Activated B cell treated with CpG ODN at 0.5 μM for 24 hours (primary cell): Measurements from ENCODE around the gene ARHGAP23. TPM values are rescaled to one million over a fixed set of nuclear protein-coding genes. Genes with fewer than 3 reads are reported as not detected.
"Not testable (repeated sequence)": the region's sequence is repeated elsewhere in the genome, so short reads cannot be mapped to it uniquely, and the experiment has no call there.

Experiments
- ATAC-seq: fragments of 200-7000 bp; cut with Tn5 transposase; one replicate; pipeline ENCODE4 v1.10.0; 2021; ENCODE audit warnings: low read depth, mild to moderate bottlenecking, moderate library complexity
- CTCF ChIA-PET: fragments of 350-600 bp; sonication (Branson Sonifier 250); formaldehyde crosslinking; loops from one replicate; lab custom pipeline; 2021; ENCODE audit warnings: antibody characterized with exemption; lab: Charles Lee
- POLR2A ChIA-PET: fragments of 350-600 bp; sonication (Branson Sonifier 250); formaldehyde crosslinking; loops from one replicate; lab custom pipeline; 2021; ENCODE audit warnings: antibody characterized with exemption; lab: Charles Lee
- DNase-seq: peaks from one replicate; pipeline ENCODE4 v3.0.0; 2022
- H3K27ac Mint-ChIP-seq: one replicate; pipeline ENCODE4 v1.8.0; 2020; ENCODE audit warnings: mixed read lengths
- H3K27me3 Mint-ChIP-seq: one replicate; pipeline ENCODE4 v1.8.0; 2021; ENCODE audit warnings: mixed read lengths
- H3K36me3 Mint-ChIP-seq: one replicate; pipeline ENCODE4 v1.8.0; 2021; ENCODE audit warnings: low read depth, mixed read lengths
- H3K4me1 Mint-ChIP-seq: one replicate; pipeline ENCODE4 v1.8.0; 2021; ENCODE audit warnings: mixed read lengths
- H3K4me3 Mint-ChIP-seq: one replicate; pipeline ENCODE4 v1.8.0; 2020; ENCODE audit warnings: mild to moderate bottlenecking, mixed read lengths
- H3K9me3 Mint-ChIP-seq: one replicate; pipeline ENCODE4 v1.8.0; 2020; ENCODE audit warnings: mixed read lengths
- intact Hi-C: fragments of 100-400 bp; cut with micrococcal nuclease; formaldehyde crosslinking; loops from one replicate; pipeline ENCODE4 v1.15.1; 2024
- total RNA-seq: library from RNA; stranded (reverse); gene quantifications from 2 replicates; pipeline ENCODE4 v1.2.3, GENCODE V29; 2022
- TF ChIP-seq, protein P1 (sequence below): fragments of 200-600 bp; IDR thresholded peaks from one replicate; pipeline ENCODE4 v1.8.0; 2022; ENCODE audit warnings: antibody characterized with exemption, mild to moderate bottlenecking

Gene ARHGAP23
- total RNA-seq, 1 donor from 2014 or later, result 1.3 TPM

DNA sequence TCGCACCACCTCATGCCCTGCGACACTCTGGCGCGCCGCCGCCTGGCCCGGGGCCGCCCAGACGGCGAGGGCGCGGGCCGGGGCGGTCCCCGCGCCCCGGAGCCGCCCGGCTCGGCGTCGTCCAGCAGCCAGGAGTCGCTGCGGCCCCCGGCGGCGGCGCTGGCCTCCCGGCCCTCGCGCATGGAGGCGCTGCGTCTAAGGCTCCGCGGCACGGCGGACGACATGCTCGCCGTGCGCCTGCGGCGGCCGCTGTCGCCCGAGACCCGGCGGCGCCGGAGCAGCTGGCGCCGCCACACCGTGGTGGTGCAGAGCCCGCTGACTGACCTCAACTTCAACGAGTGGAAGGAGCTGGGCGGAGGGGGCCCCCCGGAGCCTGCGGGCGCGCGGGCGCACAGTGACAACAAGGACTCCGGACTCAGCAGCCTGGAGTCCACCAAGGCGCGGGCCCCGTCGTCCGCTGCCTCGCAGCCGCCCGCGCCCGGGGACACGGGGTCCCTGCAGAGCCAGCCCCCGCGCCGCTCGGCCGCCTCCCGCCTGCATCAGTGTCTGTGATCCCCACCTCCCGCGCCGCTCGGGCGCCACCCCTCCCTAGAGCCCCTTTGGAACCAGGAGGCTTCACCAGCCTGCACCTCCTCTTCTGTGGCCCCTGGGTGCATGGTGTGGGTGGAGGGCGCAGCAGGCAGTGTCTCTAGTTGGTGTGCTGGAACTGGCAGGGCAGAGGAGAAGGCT lies 82.3 kb downstream of the ARHGAP23 start:
- Mint-ChIP-seq H3K9me3 (no peaks in the 10 kb centered on the region), H3K36me3 (no peaks in the 10 kb centered on the region), H3K27me3 (peaks cover 42% of the 10 kb centered on the region), H3K27ac (no peak overlapping the region), H3K4me1 (peaks cover 7% of the 10 kb centered on the region), H3K4me3 (peak overlapping the region; percentile 11)
- TF ChIP-seq, protein P1, sequence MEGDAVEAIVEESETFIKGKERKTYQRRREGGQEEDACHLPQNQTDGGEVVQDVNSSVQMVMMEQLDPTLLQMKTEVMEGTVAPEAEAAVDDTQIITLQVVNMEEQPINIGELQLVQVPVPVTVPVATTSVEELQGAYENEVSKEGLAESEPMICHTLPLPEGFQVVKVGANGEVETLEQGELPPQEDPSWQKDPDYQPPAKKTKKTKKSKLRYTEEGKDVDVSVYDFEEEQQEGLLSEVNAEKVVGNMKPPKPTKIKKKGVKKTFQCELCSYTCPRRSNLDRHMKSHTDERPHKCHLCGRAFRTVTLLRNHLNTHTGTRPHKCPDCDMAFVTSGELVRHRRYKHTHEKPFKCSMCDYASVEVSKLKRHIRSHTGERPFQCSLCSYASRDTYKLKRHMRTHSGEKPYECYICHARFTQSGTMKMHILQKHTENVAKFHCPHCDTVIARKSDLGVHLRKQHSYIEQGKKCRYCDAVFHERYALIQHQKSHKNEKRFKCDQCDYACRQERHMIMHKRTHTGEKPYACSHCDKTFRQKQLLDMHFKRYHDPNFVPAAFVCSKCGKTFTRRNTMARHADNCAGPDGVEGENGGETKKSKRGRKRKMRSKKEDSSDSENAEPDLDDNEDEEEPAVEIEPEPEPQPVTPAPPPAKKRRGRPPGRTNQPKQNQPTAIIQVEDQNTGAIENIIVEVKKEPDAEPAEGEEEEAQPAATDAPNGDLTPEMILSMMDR, result no peak
- DNase-seq, result no peak
- no peak for ATAC-seq
- ChIA-PET POLR2A (no interaction called here), CTCF (no interaction called here)
- intact Hi-C loops, result no loop called here

DNA sequence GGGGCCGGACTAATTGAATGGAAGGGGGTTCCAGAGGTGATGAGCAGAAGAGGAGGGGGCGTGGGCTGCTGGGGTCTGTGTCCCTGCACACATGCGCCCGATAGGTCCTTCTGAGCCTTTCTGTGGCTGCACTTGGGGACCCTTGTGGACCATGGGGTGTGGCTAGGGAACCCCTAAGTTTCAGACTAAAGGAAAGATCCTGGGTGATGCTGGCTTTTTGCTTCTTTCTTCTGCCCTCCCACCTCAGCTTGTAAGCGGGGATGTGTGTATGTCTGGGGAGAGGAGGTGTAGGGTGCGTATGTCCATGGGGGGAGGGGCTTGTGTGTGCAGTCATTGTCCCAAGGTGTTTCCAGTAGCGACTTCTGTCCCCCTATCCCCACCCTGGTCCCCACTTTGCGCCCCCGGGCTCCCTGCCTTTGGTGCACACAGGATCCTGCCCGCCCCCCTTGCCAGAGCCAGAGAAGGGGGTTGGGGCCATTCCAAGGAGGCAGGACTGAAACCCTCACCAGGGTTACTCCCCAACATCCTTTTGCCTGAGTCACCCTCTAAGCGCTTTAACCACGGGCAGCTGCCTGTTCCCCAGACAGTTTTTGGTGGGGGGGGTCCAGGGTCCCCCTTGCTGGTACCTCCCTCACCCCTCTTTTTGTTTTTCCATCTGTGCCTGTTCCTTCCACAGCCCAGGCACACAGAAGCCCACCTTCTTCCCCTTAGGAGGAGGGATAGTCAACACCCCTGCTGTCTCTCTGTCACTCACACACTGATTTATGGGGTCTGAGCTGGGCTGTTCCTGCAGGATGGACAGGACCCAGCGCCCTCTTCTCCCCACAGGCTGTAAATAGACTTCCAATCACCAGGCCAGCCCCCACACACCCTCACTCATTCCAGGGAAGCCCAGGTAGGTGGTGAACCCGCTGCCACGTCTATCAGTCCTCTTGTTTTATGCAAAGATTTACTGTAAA lies 83.2 kb downstream of the ARHGAP23 start:
- peaks cover 42% of the 10 kb centered on the region for H3K27me3 Mint-ChIP-seq
- H3K9me3 Mint-ChIP-seq, result no peaks in the 10 kb centered on the region
- no peak overlapping the region for H3K27ac Mint-ChIP-seq
- ChIA-PET POLR2A (no interaction called here), CTCF (no interaction called here)
- no peaks in the 10 kb centered on the region for H3K36me3 Mint-ChIP-seq
- TF ChIP-seq, protein P1, result no peak
- intact Hi-C loops, result no loop called here
- H3K4me3 Mint-ChIP-seq, result peak overlapping the region; percentile 11
- peaks cover 7% of the 10 kb centered on the region for H3K4me1 Mint-ChIP-seq
- ATAC-seq, result no peak
- no peak for DNase-seq

DNA sequence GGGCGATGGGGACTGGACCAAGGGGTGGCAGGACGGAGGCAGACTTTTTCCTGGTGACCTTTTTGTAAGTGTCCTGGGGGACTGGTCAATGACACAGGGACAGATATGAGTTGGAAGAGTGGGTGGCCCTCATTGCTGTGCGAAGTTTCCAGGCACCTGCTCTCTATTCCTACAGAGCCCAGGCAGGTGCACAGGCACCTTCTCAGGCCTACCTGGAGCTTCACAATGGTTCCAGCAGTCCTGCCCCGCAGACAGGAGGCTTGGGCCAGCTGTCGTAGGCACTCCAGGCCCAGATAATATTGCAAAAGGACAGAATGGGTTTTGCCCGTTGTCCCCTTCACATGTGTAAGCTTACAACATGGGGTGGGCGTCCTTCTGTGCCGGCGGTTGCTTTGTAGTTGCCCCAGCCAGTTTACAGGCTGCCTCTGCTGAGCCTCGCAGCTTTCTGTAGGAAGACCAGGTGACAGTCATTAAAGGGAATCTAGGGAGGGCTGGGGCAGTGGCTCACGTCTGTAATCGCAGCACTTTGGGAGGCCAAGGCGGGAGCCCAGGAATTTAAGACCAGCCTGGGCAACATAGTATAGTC lies 84.3 kb downstream of the ARHGAP23 start:
- ATAC-seq, result no peak

DNA sequence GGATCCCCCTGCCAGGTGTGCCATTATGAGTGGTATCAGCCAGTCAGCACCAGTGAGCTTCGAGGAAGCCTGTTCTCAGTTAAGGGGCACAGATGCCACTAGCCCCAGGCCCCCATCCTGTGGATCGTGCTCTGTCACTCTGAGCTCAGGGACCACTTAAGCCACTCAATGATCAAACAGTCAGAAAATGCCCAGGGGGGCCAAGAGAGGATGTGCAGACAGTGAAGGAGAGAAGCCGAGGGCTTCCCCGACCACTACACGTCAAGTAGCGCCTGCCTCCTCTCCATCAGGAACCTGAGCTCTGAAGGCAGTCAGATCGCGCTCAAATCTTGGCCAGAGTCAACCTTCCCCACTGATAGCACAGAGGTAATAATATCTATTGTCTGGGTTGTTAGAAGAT lies 98.3 kb downstream of the ARHGAP23 start:
- ATAC-seq, H3K27ac Mint-ChIP-seq, CTCF ChIA-PET, intact Hi-C loops, H3K4me1 Mint-ChIP-seq, H3K36me3 Mint-ChIP-seq, POLR2A ChIA-PET, H3K9me3 Mint-ChIP-seq, DNase-seq, H3K4me3 Mint-ChIP-seq: not testable (repeated sequence)
- peaks cover 20% of the 10 kb centered on the region for H3K27me3 Mint-ChIP-seq

More for the DNA sequence above, 84.3 kb downstream of the ARHGAP23 start:
- Mint-ChIP-seq H3K4me1 (peaks cover 7% of the 10 kb centered on the region), H3K36me3 (no peaks in the 10 kb centered on the region), H3K27ac (no peak overlapping the region), H3K4me3 (no peak overlapping the region), H3K27me3 (peaks cover 39% of the 10 kb centered on the region), H3K9me3 (no peaks in the 10 kb centered on the region)
- DNase-seq, result no peak
- ChIA-PET POLR2A (no interaction called here), CTCF (no interaction called here)
- TF ChIP-seq, protein P1, result no peak
- intact Hi-C loops, result no loop called here

DNA sequence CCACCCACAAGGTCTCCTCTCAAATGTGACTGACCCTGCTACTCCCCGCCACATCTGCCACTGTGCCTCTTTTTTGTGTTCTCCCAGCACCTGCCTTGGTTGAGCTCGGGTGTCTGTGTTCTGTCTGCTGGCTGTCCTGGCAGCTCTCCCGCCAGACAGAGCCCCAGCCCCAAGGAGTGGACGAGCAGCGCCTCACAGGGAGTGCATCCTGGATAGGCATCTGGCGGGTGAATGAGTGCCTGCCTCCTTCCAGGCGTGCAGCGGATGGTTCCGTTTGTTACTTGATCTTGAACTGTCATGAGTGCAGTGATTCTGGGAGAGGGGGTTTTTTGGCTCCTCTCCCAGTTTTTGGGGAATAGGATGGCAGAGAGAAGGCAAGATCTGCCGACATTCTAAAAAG lies 99.9 kb downstream of the ARHGAP23 start:
- H3K4me3 Mint-ChIP-seq, DNase-seq, POLR2A ChIA-PET, intact Hi-C loops, CTCF ChIA-PET, H3K36me3 Mint-ChIP-seq, H3K9me3 Mint-ChIP-seq, H3K4me1 Mint-ChIP-seq, ATAC-seq, H3K27ac Mint-ChIP-seq: not testable (repeated sequence)
- peaks cover 25% of the 10 kb centered on the region for H3K27me3 Mint-ChIP-seq

DNA sequence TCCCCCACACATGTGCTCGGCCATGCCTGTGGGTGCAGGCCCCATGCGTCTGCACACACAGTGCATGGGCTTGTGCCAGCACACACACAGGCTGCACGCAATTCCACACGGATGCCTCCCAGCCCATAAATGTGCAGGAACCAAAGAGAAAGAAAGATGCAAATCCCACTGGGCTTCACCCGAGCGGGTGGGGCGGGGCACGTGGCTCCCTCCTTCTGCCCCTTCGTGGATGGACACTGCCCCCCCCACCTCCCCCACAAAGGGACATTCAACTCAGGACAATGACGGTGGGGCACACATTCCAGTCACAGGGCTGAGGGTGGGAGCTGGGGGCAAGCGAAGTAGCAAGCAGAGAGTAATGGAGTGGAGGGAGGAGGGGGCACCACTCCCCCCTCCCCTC lies 102.6 kb downstream of the ARHGAP23 start:
- H3K4me1 Mint-ChIP-seq, H3K9me3 Mint-ChIP-seq, intact Hi-C loops, POLR2A ChIA-PET, H3K27ac Mint-ChIP-seq, H3K4me3 Mint-ChIP-seq, H3K36me3 Mint-ChIP-seq, CTCF ChIA-PET, ATAC-seq, DNase-seq: not testable (repeated sequence)
- peaks cover 33% of the 10 kb centered on the region for H3K27me3 Mint-ChIP-seq

DNA sequence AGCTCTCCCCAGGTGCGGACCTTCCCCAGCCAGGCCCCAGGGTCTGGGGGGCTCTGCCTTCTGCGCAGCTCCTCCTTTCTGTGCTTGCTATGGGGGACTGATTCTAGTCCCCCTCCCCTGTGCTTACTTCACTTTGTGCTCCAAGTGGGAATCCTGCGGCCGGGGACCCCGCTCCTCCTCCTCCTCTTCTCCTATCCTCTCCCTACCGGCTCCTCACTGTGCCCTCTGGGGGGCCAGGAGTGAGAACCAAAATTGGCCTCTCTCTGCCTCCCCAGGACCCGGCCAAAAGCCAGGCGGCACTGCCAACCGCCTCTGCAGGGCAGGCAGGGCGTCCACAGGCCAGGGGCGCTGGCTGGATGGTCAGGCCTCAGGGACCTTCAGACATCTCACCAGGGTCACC lies 103.5 kb downstream of the ARHGAP23 start:
- POLR2A ChIA-PET, H3K9me3 Mint-ChIP-seq, H3K4me1 Mint-ChIP-seq, intact Hi-C loops, H3K36me3 Mint-ChIP-seq, H3K4me3 Mint-ChIP-seq, DNase-seq, H3K27ac Mint-ChIP-seq, CTCF ChIA-PET, ATAC-seq: not testable (repeated sequence)
- H3K27me3 Mint-ChIP-seq, result peaks cover 42% of the 10 kb centered on the region
